ENCODE results near the gene GABRB1. TPM values are rescaled to one million over a fixed set of nuclear protein-coding genes. Genes with fewer than 3 reads are reported as not detected.

The GABRB1 gene
- total and polyA plus RNA-seq, 8 donors: 0.16 TPM; not detected in 7

DNA sequence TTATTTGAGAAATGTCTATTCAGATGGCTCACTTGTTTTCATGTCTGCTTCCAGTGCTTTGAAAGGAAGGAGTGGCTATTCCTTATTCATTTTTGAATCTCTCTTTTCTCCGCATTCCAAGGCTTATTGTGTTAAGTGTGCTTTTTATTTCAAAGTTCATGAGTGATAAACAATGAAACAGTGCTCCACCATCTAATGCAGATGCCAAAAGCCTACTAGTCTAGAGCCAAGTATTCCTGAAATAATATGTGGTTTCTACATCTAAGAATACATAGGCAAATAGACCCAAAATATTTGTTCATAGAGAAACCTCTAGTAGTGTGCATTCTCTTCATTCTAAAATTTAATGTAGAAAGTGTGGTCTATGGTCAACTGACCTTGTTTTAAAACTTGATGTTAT is 187.3 kb downstream of the GABRB1 start:
- H3K27me3 ChIP-seq: no peaks in the 10 kb centered on the region
- H3K36me3 ChIP-seq: no peaks in the 10 kb centered on the region
- no peak overlapping the region for H3K4me3 ChIP-seq
- FAIRE-seq (no peak), DNase-seq (no peak), ATAC-seq (no peak)
- no peaks in the 10 kb centered on the region for H3K9me3 ChIP-seq
- H3K27ac ChIP-seq: no peak overlapping the region
- WGBS, 2 donors: 58 to 84% methylated on average over 1 of the region's 1 CpG
- TF ChIP-seq, protein P1, sequence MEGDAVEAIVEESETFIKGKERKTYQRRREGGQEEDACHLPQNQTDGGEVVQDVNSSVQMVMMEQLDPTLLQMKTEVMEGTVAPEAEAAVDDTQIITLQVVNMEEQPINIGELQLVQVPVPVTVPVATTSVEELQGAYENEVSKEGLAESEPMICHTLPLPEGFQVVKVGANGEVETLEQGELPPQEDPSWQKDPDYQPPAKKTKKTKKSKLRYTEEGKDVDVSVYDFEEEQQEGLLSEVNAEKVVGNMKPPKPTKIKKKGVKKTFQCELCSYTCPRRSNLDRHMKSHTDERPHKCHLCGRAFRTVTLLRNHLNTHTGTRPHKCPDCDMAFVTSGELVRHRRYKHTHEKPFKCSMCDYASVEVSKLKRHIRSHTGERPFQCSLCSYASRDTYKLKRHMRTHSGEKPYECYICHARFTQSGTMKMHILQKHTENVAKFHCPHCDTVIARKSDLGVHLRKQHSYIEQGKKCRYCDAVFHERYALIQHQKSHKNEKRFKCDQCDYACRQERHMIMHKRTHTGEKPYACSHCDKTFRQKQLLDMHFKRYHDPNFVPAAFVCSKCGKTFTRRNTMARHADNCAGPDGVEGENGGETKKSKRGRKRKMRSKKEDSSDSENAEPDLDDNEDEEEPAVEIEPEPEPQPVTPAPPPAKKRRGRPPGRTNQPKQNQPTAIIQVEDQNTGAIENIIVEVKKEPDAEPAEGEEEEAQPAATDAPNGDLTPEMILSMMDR (IDR thresholded peaks at IDR 0.05): no peak
- intact Hi-C loops (cut with DNase I): no loop called here
- H3K4me1 ChIP-seq: no peaks in the 10 kb centered on the region

DNA sequence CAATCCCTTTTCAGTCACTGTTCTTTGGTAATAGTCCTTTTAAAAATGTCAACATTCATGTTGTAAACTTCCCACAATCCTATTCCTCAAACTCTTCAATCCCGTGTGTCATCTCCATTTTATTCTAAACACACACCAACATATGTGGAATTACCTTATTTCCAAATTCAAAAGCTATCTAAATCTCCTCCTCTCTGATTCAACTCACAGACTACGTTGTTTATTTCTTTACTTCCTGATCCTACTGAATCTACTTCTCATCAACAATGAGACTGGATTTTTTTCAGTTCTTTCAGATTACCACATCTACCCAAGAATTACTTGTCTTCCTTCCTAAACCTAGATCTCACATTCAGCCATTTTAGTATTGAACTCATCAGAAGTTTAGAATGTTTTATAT is 188.2 kb downstream of the GABRB1 start:
- H3K27me3 ChIP-seq: no peaks in the 10 kb centered on the region
- DNase-seq (no peak), ATAC-seq (no peak), FAIRE-seq (no peak)
- TF ChIP-seq, protein P1 (IDR thresholded peaks at IDR 0.05): no peak
- no peak overlapping the region for H3K4me3 ChIP-seq
- no peak overlapping the region for H3K27ac ChIP-seq
- intact Hi-C loops (cut with DNase I): no loop called here
- WGBS, 2 donors: 39 to 50% methylated on average over 2 of the region's 2 CpGs
- no peaks in the 10 kb centered on the region for H3K9me3 ChIP-seq
- no peaks in the 10 kb centered on the region for H3K4me1 ChIP-seq
- H3K36me3 ChIP-seq: no peaks in the 10 kb centered on the region

DNA sequence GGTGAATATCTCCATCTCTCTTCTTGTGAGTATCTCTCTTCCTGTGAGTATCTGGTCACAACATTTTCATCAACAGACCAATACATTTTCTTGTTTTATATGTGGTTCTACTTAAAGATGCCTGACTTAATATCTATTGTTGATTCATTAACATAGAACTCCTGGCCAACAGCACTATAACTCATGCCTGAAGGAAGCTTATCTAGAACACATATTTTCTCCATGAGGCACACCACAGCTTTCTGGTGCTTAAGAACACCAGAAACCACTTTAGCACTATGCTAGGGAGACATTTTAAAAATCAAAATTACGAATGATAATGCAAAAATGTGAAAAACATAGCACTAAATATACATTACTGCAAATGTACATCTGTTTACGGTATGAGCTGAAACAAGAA is 190.4 kb downstream of the GABRB1 start:
- TF ChIP-seq, protein P1 (IDR thresholded peaks at IDR 0.05): no peak
- Histone ChIP-seq H3K9me3 (no peaks in the 10 kb centered on the region), H3K4me3 (no peak overlapping the region), H3K27ac (no peak overlapping the region), H3K4me1 (no peaks in the 10 kb centered on the region), H3K36me3 (no peaks in the 10 kb centered on the region), H3K27me3 (no peaks in the 10 kb centered on the region)
- no peak for FAIRE-seq
- no peak for ATAC-seq
- DNase-seq: no peak
- intact Hi-C loops (cut with DNase I): no loop called here
- WGBS, 2 donors: 59 to 63% methylated on average over 2 of the region's 2 CpGs

DNA sequence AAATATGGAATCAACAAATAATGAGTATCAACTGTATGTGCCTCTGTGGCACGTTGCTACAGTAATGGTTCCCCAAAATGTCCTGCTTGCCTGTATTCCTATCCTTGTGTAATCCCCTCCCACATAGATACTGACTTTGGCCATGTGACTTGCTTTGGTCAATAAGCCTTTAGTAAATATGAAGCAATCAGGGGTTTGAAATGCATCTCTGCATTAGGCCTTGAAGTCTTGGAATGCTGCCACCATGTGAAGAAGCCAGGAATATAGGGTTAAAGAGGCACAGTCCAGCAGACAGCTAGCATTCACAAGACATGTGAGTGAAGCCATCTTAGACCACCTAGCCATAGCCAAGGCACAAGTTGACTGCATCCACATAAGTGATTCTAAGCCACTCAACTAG is 190.9 kb downstream of the GABRB1 start:
- intact Hi-C loops (cut with DNase I): no loop called here

DNA sequence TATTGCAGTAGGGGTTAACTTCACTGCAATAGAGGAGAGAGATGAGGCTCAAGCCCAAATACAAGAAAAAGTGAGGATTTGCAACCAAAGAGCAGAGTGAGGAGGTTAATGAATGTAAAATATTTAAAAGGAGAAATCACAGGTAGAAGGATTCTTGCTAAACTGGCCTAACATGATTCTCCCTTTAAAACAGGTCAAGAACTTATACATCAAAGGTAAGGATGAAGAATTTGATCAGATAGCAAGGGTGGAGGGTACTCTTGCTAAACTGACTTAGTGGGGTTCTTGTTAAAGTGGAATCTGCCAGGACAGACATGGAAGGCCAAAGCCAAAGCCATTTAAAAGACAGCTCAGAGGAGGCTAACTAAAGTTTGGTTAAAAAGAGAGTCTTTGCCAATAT is 193.0 kb downstream of the GABRB1 start:
- no peak for FAIRE-seq
- intact Hi-C loops (cut with DNase I): no loop called here
- Histone ChIP-seq H3K4me1 (no peaks in the 10 kb centered on the region), H3K4me3 (no peak overlapping the region), H3K27me3 (no peaks in the 10 kb centered on the region), H3K9me3 (no peaks in the 10 kb centered on the region), H3K36me3 (no peaks in the 10 kb centered on the region), H3K27ac (no peak overlapping the region)
- TF ChIP-seq, protein P1 (IDR thresholded peaks at IDR 0.05): no peak
- DNase-seq: no peak
- ATAC-seq: no peak

More for the DNA sequence above, 190.9 kb downstream of the GABRB1 start:
- DNase-seq (no peak), ATAC-seq (no peak), FAIRE-seq (no peak)
- WGBS, 2 donors: 66 to 70% methylated on average over 1 of the region's 1 CpG
- Histone ChIP-seq H3K36me3 (no peaks in the 10 kb centered on the region), H3K27me3 (no peaks in the 10 kb centered on the region), H3K4me3 (no peak overlapping the region), H3K27ac (no peak overlapping the region), H3K4me1 (no peaks in the 10 kb centered on the region), H3K9me3 (no peaks in the 10 kb centered on the region)
- TF ChIP-seq, protein P1 (IDR thresholded peaks at IDR 0.05): no peak
